ENCODE results near the gene STK35. TPM values are rescaled to one million over a fixed set of nuclear protein-coding genes. Genes with fewer than 3 reads are reported as not detected.
"Not testable (repeated sequence)": the region's sequence is repeated elsewhere in the genome, so short reads cannot be mapped to it uniquely, and the experiment has no call there.

Gene STK35
- total RNA-seq, 1 donor from 2014 or later = 11.3 TPM

GRCh38 chr20:2179949-2180348 is 78.3 kb downstream of the STK35 start:
- no peak for DNase-seq (ENCODE audit: low read depth in 2 of 2)

DNA sequence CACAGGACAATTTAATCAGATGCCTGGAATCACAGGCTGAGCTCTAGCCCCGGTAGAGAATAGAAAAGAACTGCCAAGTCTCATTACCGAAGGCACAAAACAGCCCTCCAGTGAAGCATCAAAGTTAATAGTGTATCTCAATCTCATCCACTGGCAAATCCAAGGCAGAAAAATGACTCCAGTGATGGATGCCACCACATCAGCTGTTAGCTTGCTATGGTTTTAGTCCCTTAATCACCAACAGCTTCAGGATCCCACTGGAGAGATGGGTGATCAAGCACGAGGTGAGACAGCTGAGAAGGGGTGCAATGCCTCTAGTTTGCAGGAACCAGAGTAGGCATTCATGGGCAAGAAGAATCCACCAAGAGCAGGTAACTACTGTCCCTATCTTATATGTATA is 81.8 kb downstream of the STK35 start:
- DNase-seq (ENCODE audit: low read depth in 2 of 2) = no peak

GRCh38 chr20:2184933-2185332 is 83.3 kb downstream of the STK35 start:
- DNase-seq (ENCODE audit: low read depth in 2 of 2) = not testable (repeated sequence)

DNA sequence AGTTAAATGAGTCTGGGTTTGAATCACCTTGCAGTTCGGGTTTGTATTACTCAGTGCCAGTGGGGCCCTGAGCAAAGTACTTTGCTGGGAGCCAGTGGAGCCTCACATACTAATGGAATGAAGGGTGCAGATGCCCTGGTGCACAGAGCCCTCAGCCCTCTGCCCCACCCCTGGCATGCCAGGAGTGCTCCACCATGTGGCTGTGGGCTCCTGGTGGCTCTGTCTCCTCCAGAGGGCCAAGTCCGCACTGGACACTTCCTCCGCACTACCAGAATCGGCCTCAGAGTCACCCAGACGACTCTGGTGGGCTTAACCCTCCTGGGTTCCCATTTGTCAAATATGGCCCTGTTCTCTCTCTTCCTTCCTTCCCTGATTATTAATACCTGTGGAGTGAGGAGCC is 94.0 kb downstream of the STK35 start:
- no peak for DNase-seq (ENCODE audit: low read depth in 2 of 2)

- DNase-seq (ENCODE audit: low read depth in 2 of 2) = no peak
Measured at GRCh38 chr20:2197166-2197565, 95.5 kb downstream of the STK35 start.

Other genes with a start within 250 kb of the STK35 start
- 28.0 and 69.7 TPM in 2 replicates for gene SIRPA, start 206.4 kb upstream of the STK35 start, total RNA-seq
- not detected in 2 replicates for gene PDYN, start 107.8 kb upstream of the STK35 start, total RNA-seq
- not detected in 2 replicates for gene TGM3, start 194.2 kb downstream of the STK35 start, total RNA-seq

Measured in dermis microvascular lymphatic vessel endothelial cell (primary cell).